MM.1S (cell line): ENCODE results near the gene SAFB2.

Experiments used
- DNase-seq: peaks from one replicate; pipeline ENCODE4 v3.0.0-alpha.2; 2015
- H2AFZ ChIP-seq: fragments of 300-600 bp; sonication (generic); 2 replicates; pipeline ENCODE4 v1.6.0; 2016; ENCODE audit warnings: antibody characterized with exemption, low read length
- H3F3A ChIP-seq: fragments of 300-600 bp; sonication (generic); 2 replicates; pipeline ENCODE4 v1.6.1; 2016; ENCODE audit warnings: mild to moderate bottlenecking, antibody characterized with exemption, low read length, moderate library complexity, mixed read lengths; ENCODE audit not compliant: insufficient read depth
- H3K27ac ChIP-seq: fragments of 300-600 bp; sonication (generic); 2 replicates; pipeline ENCODE4 v1.5.1; 2016; ENCODE audit warnings: mild to moderate bottlenecking, low read length
- H3K27me3 ChIP-seq: fragments of 300-600 bp; sonication (generic); replicated peaks from 2 replicates; pipeline ENCODE4 v1.6.0; 2016; ENCODE audit warnings: low read length; ENCODE audit not compliant: insufficient read depth
- H3K36me3 ChIP-seq: fragments of 300-600 bp; sonication (generic); replicated peaks from 2 replicates; pipeline ENCODE4 v1.6.1; 2016; ENCODE audit warnings: mild to moderate bottlenecking, low read length, mixed read lengths; ENCODE audit not compliant: insufficient read depth
- H3K4me1 ChIP-seq: fragments of 300-600 bp; sonication (generic); 2 replicates; pipeline ENCODE4 v1.6.1; 2016; ENCODE audit warnings: low read length, mixed read lengths
- H3K4me2 ChIP-seq: fragments of 300-600 bp; sonication (generic); 2 replicates; pipeline ENCODE4 v1.6.0; 2016; ENCODE audit warnings: low read depth, low read length
- H3K4me3 ChIP-seq: fragments of 300-600 bp; sonication (generic); 2 replicates; pipeline ENCODE4 v1.5.1; 2016; ENCODE audit warnings: low read length, mixed read lengths
- H3K79me2 ChIP-seq: fragments of 300-600 bp; sonication (generic); 2 replicates; pipeline ENCODE4 v1.6.1; 2016; ENCODE audit warnings: mixed run types, low read length, mixed read lengths
- H3K9ac ChIP-seq: fragments of 300-600 bp; sonication (generic); 2 replicates; pipeline ENCODE4 v1.6.1; 2016; ENCODE audit warnings: low read length, mixed read lengths
- H3K9me2 ChIP-seq: fragments of 300-600 bp; sonication (generic); replicated peaks from 2 replicates; pipeline ENCODE4 v1.6.1; 2016; ENCODE audit warnings: mild to moderate bottlenecking, low read length, mixed read lengths; ENCODE audit not compliant: insufficient read depth
- H3K9me3 ChIP-seq: fragments of 300-600 bp; sonication (generic); replicated peaks from 2 replicates; pipeline ENCODE4 v1.6.1; 2016; ENCODE audit warnings: mild to moderate bottlenecking, low read length, mixed read lengths; ENCODE audit not compliant: insufficient read depth
- H4K20me1 ChIP-seq: fragments of 300-600 bp; sonication (generic); 2 replicates; pipeline ENCODE4 v1.6.1; 2016; ENCODE audit warnings: mild to moderate bottlenecking, low read length, moderate library complexity, mixed read lengths; ENCODE audit not compliant: insufficient read depth
- CTCF ChIP-seq: fragments of 300-600 bp; sonication (generic); IDR thresholded peaks from 2 replicates; pipeline ENCODE4 v1.5.1; 2016; ENCODE audit warnings: antibody characterized with exemption, low read length, mixed read lengths
- EZH2 ChIP-seq: fragments of 300-600 bp; sonication (generic); optimal IDR thresholded peaks from 2 replicates; pipeline ENCODE3; 2017; ENCODE audit warnings: low read depth, mild to moderate bottlenecking, antibody characterized with exemption, low read length, mixed read lengths
- EZH2phosphoT487 ChIP-seq: fragments of 300-600 bp; sonication (generic); IDR thresholded peaks from 2 replicates; pipeline ENCODE4 v1.6.1; 2018; ENCODE audit warnings: antibody characterized with exemption, low read length

SAFB2 gene

DNA sequence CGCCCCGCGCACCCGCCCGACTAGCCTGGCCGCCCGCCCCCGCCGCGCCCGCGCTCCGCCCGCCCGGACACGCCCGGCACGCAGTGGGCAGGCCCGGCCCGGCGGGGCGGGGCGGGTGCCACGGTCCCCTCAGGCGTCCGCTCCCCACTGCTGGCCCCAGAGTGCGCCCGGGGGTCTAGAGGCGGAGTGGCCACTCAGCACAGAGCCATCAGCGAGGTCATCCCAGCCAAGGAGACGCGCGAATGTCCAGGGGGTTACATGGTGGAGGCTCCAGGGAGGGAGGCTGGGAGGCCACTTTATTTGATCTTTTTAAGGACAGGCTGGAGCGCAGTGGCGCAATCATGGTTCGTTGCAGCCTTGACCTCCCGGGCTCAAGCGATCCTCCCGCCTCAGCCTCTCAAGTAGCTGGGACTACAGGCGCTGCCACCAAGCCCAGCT lies 54.6 kb downstream of the SAFB2 start:
- no peaks in the 10 kb centered on the region for H3F3A ChIP-seq
- H3K79me2 ChIP-seq = no peaks in the 10 kb centered on the region
- TF ChIP-seq CTCF = no peak
- TF ChIP-seq EZH2phosphoT487 = no peak
- no peak for TF ChIP-seq EZH2
- no peaks in the 10 kb centered on the region for H3K4me1 ChIP-seq
- no peaks in the 10 kb centered on the region for H4K20me1 ChIP-seq
- H3K36me3 ChIP-seq = no peaks in the 10 kb centered on the region
- no peak overlapping the region for H3K9ac ChIP-seq
- no peak overlapping the region for H3K4me3 ChIP-seq
- H3K9me3 ChIP-seq = no peaks in the 10 kb centered on the region
- no peak overlapping the region for H3K4me2 ChIP-seq
- H3K9me2 ChIP-seq = no peaks in the 10 kb centered on the region
- H2AFZ ChIP-seq = no peak overlapping the region
- peaks cover 42% of the 10 kb centered on the region for H3K27me3 ChIP-seq
- no peak for DNase-seq
- H3K27ac ChIP-seq = no peak overlapping the region

GRCh38 chr19:5567360-5567969 lies 55.1 kb downstream of the SAFB2 start, which contains the start of gene TINCR:
Gene TINCR (minus strand): TSS chr19:5567953.
- Histone ChIP-seq H3K27ac (no peak within 1 kb of the TSS), H3K9me2 (no peaks in the 10 kb centered on the region), H3K4me3 (no peak within 1 kb of the TSS), H3K79me2 (no peaks in the 10 kb centered on the region), H3K4me2 (no peak within 1 kb of the TSS), H3K4me1 (no peaks in the 10 kb centered on the region), H3F3A (no peaks in the 10 kb centered on the region), H3K9me3 (no peaks in the 10 kb centered on the region), H3K36me3 (no peaks in the 10 kb centered on the region), H3K9ac (no peak within 1 kb of the TSS), H2AFZ (no peak within 1 kb of the TSS), H4K20me1 (no peaks in the 10 kb centered on the region), H3K27me3 (peaks cover 47% of the 10 kb centered on the region)
- DNase-seq = no peak
- no peak for TF ChIP-seq CTCF
- TF ChIP-seq EZH2 = no peak
- TF ChIP-seq EZH2phosphoT487 = no peak

- H3F3A ChIP-seq = no peaks in the 10 kb centered on the region
- no peaks in the 10 kb centered on the region for H3K9me3 ChIP-seq
- H3K4me3 ChIP-seq = no peak overlapping the region
- H4K20me1 ChIP-seq = no peaks in the 10 kb centered on the region
- H3K9ac ChIP-seq = no peak overlapping the region
- H3K79me2 ChIP-seq = no peaks in the 10 kb centered on the region
- no peaks in the 10 kb centered on the region for H3K9me2 ChIP-seq
- no peaks in the 10 kb centered on the region for H3K4me1 ChIP-seq
- no peak overlapping the region for H3K4me2 ChIP-seq
- no peak for TF ChIP-seq CTCF
- TF ChIP-seq EZH2 = no peak
- no peak for TF ChIP-seq EZH2phosphoT487
- H3K27me3 ChIP-seq = peaks cover 72% of the 10 kb centered on the region
- no peak overlapping the region for H2AFZ ChIP-seq
- DNase-seq = no peak
- H3K36me3 ChIP-seq = no peaks in the 10 kb centered on the region
- H3K27ac ChIP-seq = no peak overlapping the region
These were observed 57.6 kb downstream of the SAFB2 start for GRCh38 chr19:5564930-5565329.
